HepG2 (cell line): ENCODE results near the gene GRIA3.

ENCODE experiments used
- HNRNPLL ChIP-seq: fragments of 200-400 bp; formaldehyde crosslinking; IDR thresholded peaks from 2 replicates; pipeline ENCODE4 v1.6.1; 2017; ENCODE audit warnings: mild to moderate bottlenecking, low read depth, low read length; ENCODE audit not compliant: poor library complexity, severe bottlenecking
- MAX ChIP-seq: IDR thresholded peaks from 2 replicates; pipeline ENCODE4 v1.6.1; 2012; ENCODE audit warnings: inconsistent platforms
- POLR2AphosphoS5 ChIP-seq: IDR thresholded peaks from 2 replicates; pipeline ENCODE4 v1.6.1; 2012; ENCODE audit warnings: low read depth, low read length
- SMC3 ChIP-seq: IDR thresholded peaks from 2 replicates; pipeline ENCODE4 v1.6.1; 2011; ENCODE audit warnings: low read length, improper control_type of control experiment
- SPEN ChIP-seq: sonication (generic); formaldehyde crosslinking; IDR thresholded peaks from 2 replicates; pipeline ENCODE4 v1.5.1; 2020; ENCODE audit warnings: low read depth, mild to moderate bottlenecking, missing genetic modification reagents
- ZFP36 ChIP-seq: fragments of 150-350 bp; IDR thresholded peaks from 2 replicates; pipeline ENCODE4 v1.6.1; 2018; ENCODE audit warnings: borderline replicate concordance, low read length, low read depth; ENCODE audit not compliant: partially characterized antibody
- ZNF768 ChIP-seq: sonication (generic); formaldehyde crosslinking; IDR thresholded peaks from 2 replicates; pipeline ENCODE4 v1.4.0; 2020; ENCODE audit warnings: missing genetic modification reagents
- TF ChIP-seq, protein P1 (sequence below): sonication (generic); formaldehyde crosslinking; IDR thresholded peaks from 2 replicates; pipeline ENCODE4 v1.4.0; 2020; ENCODE audit warnings: missing genetic modification reagents

DNA sequence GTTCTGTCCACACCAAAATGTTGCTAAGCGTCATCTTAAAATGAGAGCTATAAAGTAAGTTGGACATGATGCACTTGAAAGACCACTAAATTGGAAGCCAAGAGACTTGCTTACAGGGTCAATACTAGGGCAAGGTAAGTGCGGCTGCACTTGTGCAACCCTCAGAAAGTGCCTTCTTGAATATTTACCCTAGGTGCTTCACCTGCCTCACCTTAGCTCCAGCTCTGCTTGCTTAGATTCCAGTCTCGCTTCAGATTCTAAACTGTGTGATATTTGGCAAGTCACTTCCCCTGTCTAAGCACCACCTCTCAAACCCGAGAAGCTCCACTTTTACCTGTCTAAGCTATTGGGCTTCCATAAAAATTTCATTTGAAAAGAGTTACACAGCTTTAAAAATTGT lies 136.5 kb downstream of the GRIA3 start:
- TF ChIP-seq HNRNPLL (no peak), SMC3 (no peak), ZFP36 (no peak), MAX (no peak), ZNF768 (no peak), POLR2AphosphoS5 (no peak), SPEN (CRISPR knock-in tag) (no peak)
- TF ChIP-seq, protein P1, sequence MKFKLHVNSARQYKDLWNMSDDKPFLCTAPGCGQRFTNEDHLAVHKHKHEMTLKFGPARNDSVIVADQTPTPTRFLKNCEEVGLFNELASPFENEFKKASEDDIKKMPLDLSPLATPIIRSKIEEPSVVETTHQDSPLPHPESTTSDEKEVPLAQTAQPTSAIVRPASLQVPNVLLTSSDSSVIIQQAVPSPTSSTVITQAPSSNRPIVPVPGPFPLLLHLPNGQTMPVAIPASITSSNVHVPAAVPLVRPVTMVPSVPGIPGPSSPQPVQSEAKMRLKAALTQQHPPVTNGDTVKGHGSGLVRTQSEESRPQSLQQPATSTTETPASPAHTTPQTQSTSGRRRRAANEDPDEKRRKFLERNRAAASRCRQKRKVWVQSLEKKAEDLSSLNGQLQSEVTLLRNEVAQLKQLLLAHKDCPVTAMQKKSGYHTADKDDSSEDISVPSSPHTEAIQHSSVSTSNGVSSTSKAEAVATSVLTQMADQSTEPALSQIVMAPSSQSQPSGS (CRISPR knock-in tag), result no peak
